Mucosa of descending colon (tissue), 3 donors: ENCODE results near the gene SBK3. TPM values are rescaled to one million over a fixed set of nuclear protein-coding genes. Genes with fewer than 3 reads are reported as not detected.

Source experiments
- ATAC-seq: fragments of 200-7000 bp; cut with Tn5 transposase; one replicate; pipeline ENCODE4 v1.9.1; 2020; ENCODE audit warnings: mild to moderate bottlenecking, moderate library complexity
- DNase-seq, 3 donors: peaks; one replicate each; pipeline ENCODE4 v3.0.0-alpha.2; 2020
- H3K36me3 ChIP-seq: fragments of 200-600 bp; one replicate; pipeline ENCODE4 v1.8.0; 2021; ENCODE audit warnings: low read depth, mild to moderate bottlenecking
- H3K4me1 ChIP-seq: fragments of 200-600 bp; one replicate; pipeline ENCODE4 v1.8.0; 2021; ENCODE audit warnings: low read depth, mild to moderate bottlenecking
- H3K4me3 ChIP-seq: fragments of 200-600 bp; one replicate; pipeline ENCODE4 v1.8.0; 2021; ENCODE audit warnings: mild to moderate bottlenecking
- H3K9me3 ChIP-seq: fragments of 200-600 bp; one replicate; pipeline ENCODE4 v1.8.0; 2021; ENCODE audit warnings: mild to moderate bottlenecking
- CTCF ChIP-seq: fragments of 200-600 bp; IDR thresholded peaks from one replicate; pipeline ENCODE4 v1.8.0; 2022; ENCODE audit warnings: antibody characterized with exemption, mild to moderate bottlenecking
- intact Hi-C, 2 donors: fragments of 100-400 bp; cut with DNase I in 1 of 2; cut with micrococcal nuclease in 1 of 2; formaldehyde crosslinking; loops; one replicate each; pipeline versions ENCODE4 v1.11.0 to v1.11.1; 2022; cut with DNase I, micrococcal nuclease
- total RNA-seq, 3 donors: library from RNA; stranded (reverse); fragmentation: NEBNext Ultra II Directional in 2 of 3; extraction: Animal tissue kit (Norgen Biotek cat#: 25700) in 2 of 3; gene quantifications; one replicate each; pipeline versions ENCODE4 v1.2.1 to v1.2.4, GENCODE V29; 2021 to 2023
- donor health status: DM: no; HTN: no; CAD: no; lungs with moderate emphysema.
- donor health status: DM: no; HTN: no; CAD: no.
- donor health status: DM: no; HTN: yes; CAD: no.

Gene SBK3
- total RNA-seq, 3 donors from 2014 or later, result 0.34 to 0.54 TPM; not detected in 1

GRCh38 chr19:55542292-55542855, 3.0 kb downstream of the SBK3 start:
- no peaks in the 10 kb centered on the region for H3K36me3 ChIP-seq
- TF ChIP-seq CTCF, result no peak
- no peak overlapping the region for H3K4me3 ChIP-seq
- H3K4me1 ChIP-seq, result no peaks in the 10 kb centered on the region
- H3K9me3 ChIP-seq, result no peaks in the 10 kb centered on the region
- ATAC-seq (no peak), DNase-seq (no peak)
- intact Hi-C loops, result no loop called here

- Histone ChIP-seq H3K4me3 (no peak overlapping the region), H3K4me1 (no peaks in the 10 kb centered on the region), H3K36me3 (no peaks in the 10 kb centered on the region), H3K9me3 (no peaks in the 10 kb centered on the region)
- intact Hi-C loops, result no loop called here
- DNase-seq (no peak), ATAC-seq (no peak)
- no peak for TF ChIP-seq CTCF
These were observed 4.3 kb downstream of the SBK3 start for GRCh38 chr19:55541091-55541490.

GRCh38 chr19:55540619-55541018, 4.7 kb downstream of the SBK3 start:
- intact Hi-C loops, result no loop called here
- H3K4me3 ChIP-seq, result no peak overlapping the region
- no peaks in the 10 kb centered on the region for H3K36me3 ChIP-seq
- TF ChIP-seq CTCF, result no peak
- ATAC-seq, result no peak
- H3K4me1 ChIP-seq, result no peaks in the 10 kb centered on the region
- H3K9me3 ChIP-seq, result no peaks in the 10 kb centered on the region
- DNase-seq, result no peak

GRCh38 chr19:55539090-55539984, 6.0 kb downstream of the SBK3 start:
- Histone ChIP-seq H3K9me3 (no peaks in the 10 kb centered on the region), H3K4me1 (no peaks in the 10 kb centered on the region), H3K4me3 (no peak overlapping the region), H3K36me3 (no peaks in the 10 kb centered on the region)
- TF ChIP-seq CTCF, result no peak
- ATAC-seq (no peak), DNase-seq (no peak)
- intact Hi-C loops, result no loop called here

- no peak for TF ChIP-seq CTCF
- H3K4me1 ChIP-seq, result no peaks in the 10 kb centered on the region
- intact Hi-C loops, result no loop called here
- DNase-seq, result no peak
- H3K9me3 ChIP-seq, result no peaks in the 10 kb centered on the region
- no peaks in the 10 kb centered on the region for H3K36me3 ChIP-seq
- H3K4me3 ChIP-seq, result no peak overlapping the region
- ATAC-seq, result no peak
These were observed 7.2 kb downstream of the SBK3 start for GRCh38 chr19:55538132-55538531.
